ENCODE results near the gene RPS18. TPM values are rescaled to one million over a fixed set of nuclear protein-coding genes. Genes with fewer than 3 reads are reported as not detected.

Gene RPS18
- total RNA-seq, 1 experiment from 2014 or later = 4,062 TPM

DNA sequence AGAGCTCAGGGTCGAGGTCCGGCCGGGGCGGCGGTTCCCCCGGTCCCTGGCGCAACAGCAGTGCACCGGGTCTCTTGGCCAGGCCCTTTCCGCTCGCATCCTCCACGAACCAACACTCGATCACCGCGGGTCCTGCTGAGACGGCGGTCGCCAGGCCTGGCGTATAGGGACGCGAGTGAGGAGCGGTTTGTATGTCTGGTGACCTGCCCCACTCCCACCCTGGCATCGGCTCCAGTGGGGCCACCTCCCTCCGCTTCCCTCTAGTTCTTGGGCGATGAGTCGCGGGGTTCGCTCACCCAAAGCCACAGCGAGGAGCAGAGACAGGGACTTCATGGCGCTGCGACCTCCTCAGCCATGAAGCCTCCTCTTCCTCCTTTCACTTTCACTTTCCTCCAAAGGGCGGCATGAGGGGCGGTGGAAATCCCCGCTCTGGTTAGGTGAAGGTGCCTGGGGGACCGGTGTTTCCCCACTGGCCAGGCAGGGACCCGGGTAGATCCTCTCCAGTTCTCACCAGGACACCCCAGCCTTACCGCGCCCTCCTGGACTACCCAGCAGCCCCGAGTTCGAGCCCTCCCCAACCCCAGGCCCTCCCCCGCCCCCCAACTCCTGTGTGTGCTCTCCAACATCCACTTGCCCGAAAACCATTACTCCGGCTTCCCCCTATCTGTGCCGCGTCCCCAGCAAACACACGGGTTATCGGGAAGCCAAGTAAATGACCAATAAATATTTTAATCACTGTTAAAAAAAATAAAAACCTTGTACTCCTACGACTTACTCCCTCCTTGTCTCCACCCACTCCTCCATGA is 42.0 kb downstream of the RPS18 start, which contains the start of gene TAPBP:
Gene TAPBP (minus strand): TSS at position 370 of the 806 bp plus-strand sequence. CDS start 37 bp downstream, at position 333.
- peak within 1 kb of the TSS; percentile 95 for H3K4me2 ChIP-seq (ENCODE audit: low read length)
- H3K36me3 ChIP-seq (ENCODE audit: control insufficient read depth in 1 of 2, insufficient read depth in 2 of 2, low read length in 2 of 2) = peaks cover 4 to 7% of the 10 kb centered on the region in 2 experiments; a peak in 3 of 4 replicates
- no peaks in the 10 kb centered on the region for H3K9me2 ChIP-seq (ENCODE audit: insufficient read depth)
- H3K9me3 ChIP-seq (ENCODE audit: control insufficient read depth in 1 of 2, insufficient read depth in 1 of 2, low read depth in 1 of 2, low read length in 2 of 2) = no peaks in the 10 kb centered on the region
- peaks cover 33 to 45% of the 10 kb centered on the region in 2 experiments for H3K4me1 ChIP-seq (ENCODE audit: control insufficient read depth in 1 of 2, insufficient read depth in 2 of 2, low read length in 2 of 2)
- H3K79me2 ChIP-seq (ENCODE audit: insufficient read depth, low read length) = peaks cover 27% of the 10 kb centered on the region
- DNase-seq (ENCODE audit: low read depth, low spot score) (no peak), ATAC-seq (peak; percentile 24)
- H3K4me3 ChIP-seq (replicated peaks in 1 of 2; ENCODE audit: low read depth in 1 of 2, low read length in 2 of 2) = peak within 1 kb of the TSS; percentile 78 to 91
- no peaks in the 10 kb centered on the region for H4K20me1 ChIP-seq (ENCODE audit: insufficient read depth)
- CTCF ChIA-PET = no interaction called here
- H2AFZ ChIP-seq (ENCODE audit: low read depth, low read length, poor library complexity, severe bottlenecking) = peak within 1 kb of the TSS; percentile 93
- BruUV-seq (replicated peaks) = TSS peak; percentile 61
- intact Hi-C loops (cut with micrococcal nuclease) = loop anchor here (2.0 kb wide), 1 partner anchor 15 kb away; the partner anchor contains the start of gene RGL2
- H3K27me3 ChIP-seq (ENCODE audit: insufficient read depth, low read length) = no peaks in the 10 kb centered on the region
- peak within 1 kb of the TSS; percentile 89 for H3K27ac ChIP-seq (ENCODE audit: low read depth, low read length)
- no peak for TF ChIP-seq EGR1 (IDR thresholded peaks at IDR 0.05; ENCODE audit: low read depth)
- TF ChIP-seq, protein P1, sequence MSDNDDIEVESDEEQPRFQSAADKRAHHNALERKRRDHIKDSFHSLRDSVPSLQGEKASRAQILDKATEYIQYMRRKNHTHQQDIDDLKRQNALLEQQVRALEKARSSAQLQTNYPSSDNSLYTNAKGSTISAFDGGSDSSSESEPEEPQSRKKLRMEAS (IDR thresholded peaks at IDR 0.05) = no peak
- TF ChIP-seq POLR2A (IDR thresholded peaks at IDR 0.05; ENCODE audit: borderline replicate concordance, extremely low read depth, insufficient read depth, insufficient read length) = peak; percentile 49
- TF ChIP-seq RAD21 (IDR thresholded peaks at IDR 0.05; ENCODE audit: low read depth) = no peak
- TF ChIP-seq, protein P2, sequence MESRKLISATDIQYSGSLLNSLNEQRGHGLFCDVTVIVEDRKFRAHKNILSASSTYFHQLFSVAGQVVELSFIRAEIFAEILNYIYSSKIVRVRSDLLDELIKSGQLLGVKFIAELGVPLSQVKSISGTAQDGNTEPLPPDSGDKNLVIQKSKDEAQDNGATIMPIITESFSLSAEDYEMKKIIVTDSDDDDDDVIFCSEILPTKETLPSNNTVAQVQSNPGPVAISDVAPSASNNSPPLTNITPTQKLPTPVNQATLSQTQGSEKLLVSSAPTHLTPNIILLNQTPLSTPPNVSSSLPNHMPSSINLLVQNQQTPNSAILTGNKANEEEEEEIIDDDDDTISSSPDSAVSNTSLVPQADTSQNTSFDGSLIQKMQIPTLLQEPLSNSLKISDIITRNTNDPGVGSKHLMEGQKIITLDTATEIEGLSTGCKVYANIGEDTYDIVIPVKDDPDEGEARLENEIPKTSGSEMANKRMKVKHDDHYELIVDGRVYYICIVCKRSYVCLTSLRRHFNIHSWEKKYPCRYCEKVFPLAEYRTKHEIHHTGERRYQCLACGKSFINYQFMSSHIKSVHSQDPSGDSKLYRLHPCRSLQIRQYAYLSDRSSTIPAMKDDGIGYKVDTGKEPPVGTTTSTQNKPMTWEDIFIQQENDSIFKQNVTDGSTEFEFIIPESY (IDR thresholded peaks at IDR 0.05; ENCODE audit: extremely low read depth, insufficient replicate concordance, low read length) = no peak
- peak; percentile 56; the same call in 1 of the 2 replicates for TF ChIP-seq ZFX (IDR thresholded peaks at IDR 0.05)
- TF ChIP-seq YY1 (IDR thresholded peaks at IDR 0.05; ENCODE audit: extremely low read depth, insufficient replicate concordance, low read depth, low read length) = no peak
- no peak for TF ChIP-seq TCF7L2 (IDR thresholded peaks at IDR 0.05; ENCODE audit: borderline replicate concordance, extremely low read depth, insufficient read depth, insufficient read length)
- TF ChIP-seq, protein P3, sequence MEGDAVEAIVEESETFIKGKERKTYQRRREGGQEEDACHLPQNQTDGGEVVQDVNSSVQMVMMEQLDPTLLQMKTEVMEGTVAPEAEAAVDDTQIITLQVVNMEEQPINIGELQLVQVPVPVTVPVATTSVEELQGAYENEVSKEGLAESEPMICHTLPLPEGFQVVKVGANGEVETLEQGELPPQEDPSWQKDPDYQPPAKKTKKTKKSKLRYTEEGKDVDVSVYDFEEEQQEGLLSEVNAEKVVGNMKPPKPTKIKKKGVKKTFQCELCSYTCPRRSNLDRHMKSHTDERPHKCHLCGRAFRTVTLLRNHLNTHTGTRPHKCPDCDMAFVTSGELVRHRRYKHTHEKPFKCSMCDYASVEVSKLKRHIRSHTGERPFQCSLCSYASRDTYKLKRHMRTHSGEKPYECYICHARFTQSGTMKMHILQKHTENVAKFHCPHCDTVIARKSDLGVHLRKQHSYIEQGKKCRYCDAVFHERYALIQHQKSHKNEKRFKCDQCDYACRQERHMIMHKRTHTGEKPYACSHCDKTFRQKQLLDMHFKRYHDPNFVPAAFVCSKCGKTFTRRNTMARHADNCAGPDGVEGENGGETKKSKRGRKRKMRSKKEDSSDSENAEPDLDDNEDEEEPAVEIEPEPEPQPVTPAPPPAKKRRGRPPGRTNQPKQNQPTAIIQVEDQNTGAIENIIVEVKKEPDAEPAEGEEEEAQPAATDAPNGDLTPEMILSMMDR (IDR thresholded peaks at IDR 0.05 in 2 of 3, conservative IDR thresholded peaks at IDR 0.05 in 1 of 3; ENCODE audit: borderline replicate concordance in 1 of 3, insufficient read depth in 1 of 3, low read depth in 2 of 3, low read length in 2 of 3) = no peak
- peak; percentile 53 for TF ChIP-seq POLR2AphosphoS5 (IDR thresholded peaks at IDR 0.05; ENCODE audit: low read depth, low read length)
- TF ChIP-seq EZH2phosphoT487 (IDR thresholded peaks at IDR 0.05; ENCODE audit: borderline replicate concordance) = no peak
- peak within 1 kb of the TSS; percentile 92 for H3K9ac ChIP-seq (ENCODE audit: low read length)
- POLR2A ChIA-PET = no interaction called here
- RAD21 ChIA-PET (ENCODE audit: low non-redundant PET in 1 of 2, low total read pairs in 2 of 2, uncharacterized antibody in 2 of 2, unreplicated experiment in 2 of 2) = no interaction called here
